LNCAP (cell line): ENCODE data around the gene TTC29.

Source experiments
- CTCF ChIP-seq: fragments of 450-650 bp; IDR thresholded peaks from 2 replicates; pipeline ENCODE4 v1.5.1; 2017; ENCODE audit warnings: mild to moderate bottlenecking

TTC29 gene

GRCh38 chr4:146661367-146661766 lies 284.3 kb downstream of the TTC29 start:
- TF ChIP-seq CTCF: no peak
